GM21825 (cell line): ENCODE data around the gene NFYA.
"Not testable (repeated sequence)": the region's sequence is repeated elsewhere in the genome, so short reads cannot be mapped to it uniquely, and the experiment has no call there.

Experiments used
- ATAC-seq: cut with Tn5 transposase; IDR thresholded peaks from one replicate; pipeline ENCODE4 v1.9.1; 2021; ENCODE audit warnings: mild to moderate bottlenecking, moderate library complexity; ENCODE audit not compliant: unreplicated experiment

Gene NFYA

GRCh38 chr6:41100871-41101287 lies 28.1 kb downstream of the NFYA start:
- ATAC-seq, result no peak

GRCh38 chr6:41103847-41104246 lies 31.1 kb downstream of the NFYA start:
- no peak for ATAC-seq

GRCh38 chr6:41111017-41111416 lies 38.2 kb downstream of the NFYA start:
- ATAC-seq, result no peak

GRCh38 chr6:41115027-41115426 lies 42.3 kb downstream of the NFYA start:
- ATAC-seq, result not testable (repeated sequence)

- ATAC-seq, result no peak
Measured at GRCh38 chr6:41119508-41119907, 46.7 kb downstream of the NFYA start.

- ATAC-seq, result no peak
Measured at GRCh38 chr6:41120058-41120457, 47.3 kb downstream of the NFYA start.

GRCh38 chr6:41122373-41122772 lies 49.6 kb downstream of the NFYA start:
- ATAC-seq, result no peak

- no peak for ATAC-seq
Measured at GRCh38 chr6:41122918-41123317, 50.1 kb downstream of the NFYA start.

- no peak for ATAC-seq
Measured at GRCh38 chr6:41125282-41125681, 52.5 kb downstream of the NFYA start.

- ATAC-seq, result no peak
Measured at GRCh38 chr6:41132254-41132653, 59.5 kb downstream of the NFYA start.

- no peak for ATAC-seq
Measured at GRCh38 chr6:41135062-41135832, 62.5 kb downstream of the NFYA start.

- ATAC-seq, result no peak
Measured at GRCh38 chr6:41136911-41137310, 64.1 kb downstream of the NFYA start.

- ATAC-seq, result no peak
Measured at GRCh38 chr6:41147917-41148316, 75.1 kb downstream of the NFYA start.
